ENCODE measurements around the gene GCLC. TPM values are rescaled to one million over a fixed set of nuclear protein-coding genes. Genes with fewer than 3 reads are reported as not detected.

Gene GCLC
- total RNA-seq, 6 experiments from 2014 or later = 10.6 to 18.1 (median 16.0) TPM

DNA sequence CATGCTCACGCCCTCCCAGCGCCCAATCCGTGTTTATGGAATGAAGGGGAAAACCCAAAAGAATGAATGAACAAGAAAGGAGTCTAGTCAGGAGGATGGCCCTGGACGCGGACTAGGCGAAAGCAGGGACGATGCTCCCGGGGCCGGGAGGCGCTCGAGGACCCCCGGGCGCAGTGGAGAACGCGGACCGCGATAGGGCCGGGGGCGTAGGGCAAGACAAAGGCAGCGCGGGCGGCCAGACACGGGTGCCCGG lies 758 bp downstream of the GCLC start:
- Mint-ChIP-seq H3K27me3 (ENCODE audit: insufficient read depth) (no peaks in the 10 kb centered on the region), H3K27ac (peak overlapping the region; percentile 84), H3K4me3 (peak overlapping the region; percentile 94), H3K9me3 (no peaks in the 10 kb centered on the region), H3K4me1 (ENCODE audit: low read depth) (peaks cover 57% of the 10 kb centered on the region), H3K36me3 (ENCODE audit: low read depth) (no peaks in the 10 kb centered on the region)
- TF ChIP-seq CTCF (IDR thresholded peaks at IDR 0.05) = no peak
- DNase-seq = no peak

DNA sequence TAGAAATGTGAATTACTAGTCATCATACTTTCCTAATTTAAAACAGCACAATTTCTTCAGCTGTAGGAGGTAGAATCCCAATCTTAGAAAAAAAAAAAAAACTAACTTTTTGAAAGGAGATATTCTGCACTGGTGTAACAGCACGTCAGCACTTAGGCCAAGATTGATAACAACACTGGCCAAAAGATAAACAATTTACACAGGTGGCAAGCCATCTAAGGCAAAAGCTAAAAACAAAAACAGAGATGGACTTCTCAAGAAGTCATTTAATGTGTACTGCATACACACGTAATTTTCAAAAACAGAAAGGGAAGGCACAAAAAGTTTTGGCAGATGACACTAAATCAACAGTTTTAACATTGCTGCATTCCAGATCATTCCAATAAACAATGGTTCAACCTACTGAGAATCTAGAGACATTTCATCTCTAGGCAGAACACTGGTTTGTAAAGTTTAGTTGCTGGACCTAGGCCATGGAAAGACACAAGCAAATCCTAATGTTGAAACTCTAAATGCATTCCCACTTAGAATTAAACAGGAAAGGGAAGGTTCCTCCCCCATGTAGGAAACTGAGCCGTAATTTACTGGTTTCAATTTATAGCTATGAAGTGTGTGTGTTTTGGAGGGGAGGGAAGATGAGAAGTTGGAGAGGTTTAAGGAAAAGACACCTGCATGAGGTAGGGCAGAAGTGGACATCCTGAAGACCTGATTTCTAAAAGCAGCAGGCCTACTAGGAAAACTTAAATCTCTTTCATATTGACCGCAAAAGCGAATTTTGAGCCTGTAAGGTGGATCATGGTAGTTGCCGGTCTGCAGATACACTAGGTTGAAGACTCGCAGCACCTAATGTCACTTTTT lies 1.3 kb downstream of the GCLC start:
- Mint-ChIP-seq H3K4me1 (ENCODE audit: low read depth) (peaks cover 56% of the 10 kb centered on the region), H3K27me3 (ENCODE audit: insufficient read depth) (no peaks in the 10 kb centered on the region), H3K9me3 (no peaks in the 10 kb centered on the region), H3K4me3 (peak overlapping the region; percentile 94), H3K27ac (peak overlapping the region; percentile 84), H3K36me3 (ENCODE audit: low read depth) (no peaks in the 10 kb centered on the region)
- TF ChIP-seq CTCF (IDR thresholded peaks at IDR 0.05) = no peak
- no peak for DNase-seq

DNA sequence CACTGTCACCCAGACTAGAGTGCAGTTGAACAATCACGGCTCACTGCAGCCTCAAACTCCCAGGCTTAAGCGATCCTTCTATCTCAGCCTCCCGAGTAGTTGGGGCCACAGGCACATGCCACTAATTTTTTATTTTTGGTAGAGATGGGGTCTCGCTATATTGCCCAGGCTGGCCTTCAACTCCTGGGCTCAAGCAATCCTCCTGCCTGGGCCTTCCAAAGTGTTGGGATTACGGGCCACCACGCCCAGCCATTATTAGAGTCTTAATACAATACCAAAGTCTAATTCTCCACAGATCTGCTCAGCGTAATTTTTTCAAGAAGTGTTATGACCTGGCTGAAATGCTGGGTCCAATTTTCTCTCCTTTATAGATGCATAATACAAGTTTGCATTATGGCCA lies 3.0 kb downstream of the GCLC start:
- Mint-ChIP-seq H3K27ac (no peak overlapping the region), H3K4me3 (no peak overlapping the region), H3K9me3 (no peaks in the 10 kb centered on the region), H3K4me1 (ENCODE audit: low read depth) (peaks cover 46% of the 10 kb centered on the region), H3K36me3 (ENCODE audit: low read depth) (no peaks in the 10 kb centered on the region), H3K27me3 (ENCODE audit: insufficient read depth) (no peaks in the 10 kb centered on the region)
- no peak for DNase-seq
- no peak for TF ChIP-seq CTCF (IDR thresholded peaks at IDR 0.05)

- no peaks in the 10 kb centered on the region for H3K27me3 Mint-ChIP-seq (ENCODE audit: insufficient read depth)
- peaks cover 30% of the 10 kb centered on the region for H3K4me1 Mint-ChIP-seq (ENCODE audit: low read depth)
Observed at GRCh38 chr6:53540129-53540692, 4.7 kb downstream of the GCLC start.

GRCh38 chr6:53539561-53539960 lies 5.3 kb downstream of the GCLC start:
- H3K9me3 Mint-ChIP-seq = no peaks in the 10 kb centered on the region
- TF ChIP-seq CTCF (IDR thresholded peaks at IDR 0.05) = no peak
- DNase-seq = no peak
- no peak overlapping the region for H3K27ac Mint-ChIP-seq
- no peaks in the 10 kb centered on the region for H3K36me3 Mint-ChIP-seq (ENCODE audit: low read depth)
- no peaks in the 10 kb centered on the region for H3K27me3 Mint-ChIP-seq (ENCODE audit: insufficient read depth)
- H3K4me3 Mint-ChIP-seq = no peak overlapping the region
- H3K4me1 Mint-ChIP-seq (ENCODE audit: low read depth) = peaks cover 26% of the 10 kb centered on the region

More at GRCh38 chr6:53540129-53540692, 4.7 kb downstream of the GCLC start:
- Mint-ChIP-seq H3K36me3 (ENCODE audit: low read depth) (no peaks in the 10 kb centered on the region), H3K27ac (no peak overlapping the region), H3K9me3 (no peaks in the 10 kb centered on the region), H3K4me3 (no peak overlapping the region)
- DNase-seq = no peak
- no peak for TF ChIP-seq CTCF (IDR thresholded peaks at IDR 0.05)
